HCT116 (cell line): ENCODE measurements around the gene PCDHGA1. TPM values are rescaled to one million over a fixed set of nuclear protein-coding genes. Genes with fewer than 3 reads are reported as not detected.
"Not testable (repeated sequence)": the region's sequence is repeated elsewhere in the genome, so short reads cannot be mapped to it uniquely, and the experiment has no call there.

Experiments used
- ATAC-seq: fragments of 200-7000 bp; cut with Tn5 transposase; 2 replicates; pipeline ENCODE4 v1.9.1; 2020; ENCODE audit warnings: mild to moderate bottlenecking, moderate library complexity
- BruUV-seq: library from RNA; stranded (reverse); fragments of 400-500 nt; replicated peaks from 2 replicates; lab custom pipeline; 2021; lab: Mats Ljungman, UMichigan
- CTCF ChIA-PET: fragments of 300-600 bp; sonication (Branson Sonifier 250); formaldehyde crosslinking; loops from one replicate; lab custom pipeline; 2021; ENCODE audit warnings: antibody characterized with exemption; lab: Charles Lee
- POLR2A ChIA-PET: fragments of 300-600, 350-600 bp; sonication (Branson Sonifier 250); formaldehyde crosslinking; loops from one replicate; lab custom pipeline; 2021; ENCODE audit warnings: antibody characterized with exemption; lab: Charles Lee
- RAD21 ChIA-PET, 2 experiments: fragments of 300-600 bp; sonication (Branson Sonifier 250); formaldehyde crosslinking; loops; one replicate each; lab custom pipeline; 2023; ENCODE audit warnings: low total read pairs in 2 of 2; ENCODE audit not compliant: uncharacterized antibody in 2 of 2, unreplicated experiment in 2 of 2, low non-redundant PET in 1 of 2; lab: Charles Lee
- DNase-seq: peaks from one replicate; pipeline ENCODE4 v3.0.0-alpha.2; 2010; ENCODE audit warnings: low read depth, low spot score
- H2AFZ ChIP-seq: fragments of 200-600 bp; shearing (Covaris generic), sonication (generic); 2 replicates; pipeline ENCODE4 v1.6.1; 2017; ENCODE audit warnings: low read depth, mixed run types, mixed read lengths, antibody characterized with exemption, low read length; ENCODE audit not compliant: poor library complexity, severe bottlenecking
- H3K27ac ChIP-seq: 2 replicates; pipeline ENCODE4 v1.5.1; 2012; ENCODE audit warnings: low read depth, low read length
- H3K27me3 ChIP-seq: fragments of 200-600 bp; sonication (generic); 2 replicates; pipeline ENCODE4 v1.6.1; 2016; ENCODE audit warnings: mixed run types, low read length, mixed read lengths; ENCODE audit not compliant: insufficient read depth
- H3K36me3 ChIP-seq, 2 experiments: fragments of 200-500 bp in 1 of 2; fragments of 200-600 bp in 1 of 2; sonication (Bioruptor generic) in 1 of 2; sonication (generic) in 1 of 2; 2 replicates each; pipeline versions ENCODE4 v1.5.1 to v1.6.1; 2014 to 2016; ENCODE audit warnings: low read length in 2 of 2, inconsistent platforms in 1 of 2, mixed read lengths in 1 of 2, mixed run types in 1 of 2; ENCODE audit not compliant: insufficient read depth in 2 of 2, control insufficient read depth in 1 of 2
- H3K4me1 ChIP-seq, 2 experiments: fragments of 200-600 bp in 1 of 2; sonication (generic) in 1 of 2; 2 replicates each; pipeline versions ENCODE4 v1.5.1 to v1.6.1; 2012 to 2017; ENCODE audit warnings: low read length in 2 of 2, inconsistent platforms in 1 of 2, mild to moderate bottlenecking in 1 of 2, mixed read lengths in 1 of 2, mixed run types in 1 of 2, moderate library complexity in 1 of 2; ENCODE audit not compliant: insufficient read depth in 2 of 2, control insufficient read depth in 1 of 2
- H3K4me2 ChIP-seq: fragments of 200-600 bp; sonication (generic); 2 replicates; pipeline ENCODE4 v1.6.1; 2017; ENCODE audit warnings: mixed run types, low read length, mixed read lengths
- H3K4me3 ChIP-seq, 2 experiments: fragments of 200-600 bp in 1 of 2; sonication (generic) in 1 of 2; replicated peaks in 1 of 2; 2 replicates each; pipeline ENCODE4 v1.5.1; 2011 to 2016; ENCODE audit warnings: low read length in 2 of 2, control low read depth in 1 of 2, low read depth in 1 of 2, mild to moderate bottlenecking in 1 of 2, mixed read lengths in 1 of 2, mixed run types in 1 of 2
- H3K79me2 ChIP-seq: fragments of 200-600 bp; sonication (generic); 2 replicates; pipeline ENCODE4 v1.6.1; 2017; ENCODE audit warnings: mild to moderate bottlenecking, mixed run types, low read length, moderate library complexity, mixed read lengths; ENCODE audit not compliant: insufficient read depth
- H3K9ac ChIP-seq: fragments of 200-600 bp; sonication (generic); 2 replicates; pipeline ENCODE4 v1.6.1; 2016; ENCODE audit warnings: low read length, mixed read lengths
- H3K9me2 ChIP-seq: fragments of 200-600 bp; sonication (generic), shearing (Covaris generic); 2 replicates; pipeline ENCODE4 v1.6.1; 2017; ENCODE audit warnings: mixed run types, mild to moderate bottlenecking, moderate library complexity; ENCODE audit not compliant: insufficient read depth
- H3K9me3 ChIP-seq, 2 experiments: fragments of 200-500 bp in 1 of 2; fragments of 200-600 bp in 1 of 2; sonication (Bioruptor generic) in 1 of 2; sonication (generic) in 1 of 2; 2 replicates each; pipeline ENCODE4 v1.6.1; 2014 to 2017; ENCODE audit warnings: low read length in 2 of 2, mixed read lengths in 2 of 2, inconsistent platforms in 1 of 2, low read depth in 1 of 2, mild to moderate bottlenecking in 1 of 2, mixed run types in 1 of 2, moderate library complexity in 1 of 2; ENCODE audit not compliant: control insufficient read depth in 1 of 2, insufficient read depth in 1 of 2
- H4K20me1 ChIP-seq: fragments of 200-600 bp; sonication (generic), shearing (Covaris generic); 2 replicates; pipeline ENCODE4 v1.6.1; 2017; ENCODE audit warnings: mixed run types, mild to moderate bottlenecking, moderate library complexity; ENCODE audit not compliant: insufficient read depth
- RAD21 ChIP-seq: IDR thresholded peaks from 2 replicates; pipeline ENCODE4 v1.6.1; 2012; ENCODE audit warnings: low read depth, mild to moderate bottlenecking
- ZBTB33 ChIP-seq: IDR thresholded peaks from 2 replicates; pipeline ENCODE4 v1.6.1; 2011; ENCODE audit warnings: mild to moderate bottlenecking, low read length, moderate library complexity; ENCODE audit not compliant: insufficient replicate concordance; ENCODE audit errors: extremely low read depth
- intact Hi-C: fragments of 100-400 bp; cut with micrococcal nuclease; formaldehyde crosslinking; loops from 2 replicates; pipeline ENCODE4 v1.10.0; 2022
- total RNA-seq: library from RNA; stranded (reverse); gene quantifications from one replicate; pipeline ENCODE4 v1.2.1, GENCODE V29; 2021; ENCODE audit not compliant: unreplicated experiment

PCDHGA1 gene
- total RNA-seq, 1 experiment from 2014 or later, result 0.05 TPM

GRCh38 chr5:141413540-141414069, 83.3 kb downstream of the PCDHGA1 start:
- TF ChIP-seq ZBTB33 (no peak), RAD21 (0 out of 2 replicates have a peak, but pooled peaks have one; percentile 1)
- peak overlapping the region; percentile 46 to 61 for H3K4me3 ChIP-seq

GRCh38 chr5:141414548-141415274, 84.4 kb downstream of the PCDHGA1 start:
- H3K27me3 ChIP-seq, ATAC-seq, intact Hi-C loops, H3K4me2 ChIP-seq, DNase-seq, H3K9ac ChIP-seq, H4K20me1 ChIP-seq, RAD21 ChIA-PET, H3K79me2 ChIP-seq, BruUV-seq, H3K4me3 ChIP-seq, POLR2A ChIA-PET, H3K27ac ChIP-seq, H3K4me1 ChIP-seq, H3K9me2 ChIP-seq, H2AFZ ChIP-seq, H3K36me3 ChIP-seq: not testable (repeated sequence)
- peaks cover 0 to 10% of the 10 kb centered on the region in 2 experiments; a peak in 1 of 4 replicates for H3K9me3 ChIP-seq
- CTCF ChIA-PET, result interaction anchor here (2.7 to 3.4 kb wide), 2 partner anchors 143 to 149 kb away, joined by 69 to 73 read pairs; no protein-coding TSS in a partner anchor

More at GRCh38 chr5:141413540-141414069, 83.3 kb downstream of the PCDHGA1 start:
- Histone ChIP-seq H4K20me1 (no peaks in the 10 kb centered on the region), H3K79me2 (no peaks in the 10 kb centered on the region), H3K9me3 (peaks cover 0 to 3% of the 10 kb centered on the region in 2 experiments; a peak in 1 of 4 replicates), H3K9ac (peak overlapping the region; percentile 60), H3K36me3 (no peaks in the 10 kb centered on the region), H3K4me2 (peak overlapping the region; percentile 74), H3K27me3 (no peaks in the 10 kb centered on the region), H3K4me1 (peaks cover 2 to 5% of the 10 kb centered on the region in 2 experiments; a peak in 1 of 4 replicates), H2AFZ (peak overlapping the region; percentile 76), H3K27ac (no peak overlapping the region), H3K9me2 (no peaks in the 10 kb centered on the region)
- ChIA-PET POLR2A (interaction anchor here (1.3 to 2.0 kb wide), 4 partner anchors 93 to 150 kb away, joined by 3 to 9 read pairs (median 4); partner anchors contain the start of gene TAF7), CTCF (interaction anchor here (0.7 to 3.4 kb wide), 18 partner anchors 25 to 224 kb away, joined by 3 to 73 read pairs (median 6); partner anchors contain the start of genes PCDHB14, PCDHGB2, PCDHGC4 and RELL2), RAD21 (interaction anchor here (1.1 to 2.1 kb wide), 6 partner anchors 108 to 150 kb away, joined by 5 to 17 read pairs (median 7); no protein-coding TSS in a partner anchor)
- intact Hi-C loops, result loop anchor here (1.0 to 2.0 kb wide), 2 partner anchors 99 to 151 kb away; no protein-coding TSS in a partner anchor
- peak; percentile 7 for DNase-seq
- peak; percentile 65 for ATAC-seq
- no TSS peak for BruUV-seq

- H3K27me3 ChIP-seq, H2AFZ ChIP-seq, CTCF ChIA-PET, H3K27ac ChIP-seq, POLR2A ChIA-PET, H3K4me2 ChIP-seq, H3K9ac ChIP-seq, H3K36me3 ChIP-seq, H4K20me1 ChIP-seq, DNase-seq, H3K4me3 ChIP-seq, H3K4me1 ChIP-seq, intact Hi-C loops, RAD21 ChIA-PET, ATAC-seq, BruUV-seq, H3K79me2 ChIP-seq, H3K9me2 ChIP-seq: not testable (repeated sequence)
- peaks cover 0 to 13% of the 10 kb centered on the region in 2 experiments; a peak in 1 of 4 replicates for H3K9me3 ChIP-seq
Observed at GRCh38 chr5:141415275-141415618, 84.9 kb downstream of the PCDHGA1 start.
